ENCODE results near the gene GHRL. TPM values are rescaled to one million over a fixed set of nuclear protein-coding genes. Genes with fewer than 3 reads are reported as not detected.

GHRL gene
- total and polyA plus RNA-seq, 5 experiments from 2014 or later = 0.22 to 3.2 (median 1.3) TPM; not detected in 1

DNA sequence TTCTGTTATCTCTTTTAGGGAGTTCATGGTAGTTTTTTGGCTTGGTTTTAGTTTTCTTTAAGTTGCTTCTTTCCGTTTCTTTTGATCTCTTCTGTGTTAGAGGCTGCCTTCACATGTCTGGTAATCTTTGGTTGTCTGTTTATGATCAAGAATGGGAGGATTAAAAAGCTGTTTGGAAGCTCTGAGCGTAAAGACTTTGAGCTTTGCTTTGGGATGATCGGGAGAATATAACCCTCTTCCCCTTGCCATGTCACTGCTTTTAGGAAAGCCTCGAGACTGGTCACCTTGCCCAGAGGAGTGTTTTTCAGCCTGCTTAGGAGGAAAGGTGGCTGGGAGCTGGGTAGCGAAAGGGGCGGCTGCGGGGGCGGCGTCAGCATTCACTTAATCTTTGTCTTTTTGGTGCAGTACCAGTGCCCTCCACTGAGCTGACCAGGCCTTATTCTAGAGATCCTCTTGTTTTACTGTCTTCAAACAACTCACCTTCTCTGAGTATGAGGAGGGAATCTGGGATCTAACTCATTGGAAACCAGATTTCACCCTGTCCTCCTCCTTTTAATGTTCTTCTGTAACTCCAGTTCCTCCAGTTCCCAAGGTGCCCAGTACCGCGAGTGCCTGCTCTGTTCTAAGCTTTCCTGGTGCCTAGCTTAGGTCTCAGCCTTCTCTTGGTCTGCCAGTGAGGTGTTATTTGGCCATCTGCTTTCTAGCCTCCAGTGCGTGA, 28.9 kb downstream of the GHRL start:
- Mint-ChIP-seq H3K4me3 (peak overlapping the region; percentile 70 to 81 (median 76)), H3K9me3 (no peaks in the 10 kb centered on the region), H3K36me3 (peaks cover 0 to 87% (median 13%) of the 10 kb centered on the region in 3 donors), H3K27me3 (no peaks in the 10 kb centered on the region), H3K27ac (peak overlapping the region; percentile 71 to 97 (median 93)), H3K4me1 (peaks cover 51 to 92% (median 88%) of the 10 kb centered on the region in 4 donors)
- POLR2A ChIA-PET = interaction anchor here (0.7 to 4.3 kb wide), 11 partner anchors 8 to 331 kb away, joined by 3 to 42 read pairs (median 4); partner anchors contain the start of genes CRELD1, SEC13, TATDN2 and VHL
- ATAC-seq (peak; percentile 92 to 97), DNase-seq (peak; percentile 41 to 77 (median 60))

DNA sequence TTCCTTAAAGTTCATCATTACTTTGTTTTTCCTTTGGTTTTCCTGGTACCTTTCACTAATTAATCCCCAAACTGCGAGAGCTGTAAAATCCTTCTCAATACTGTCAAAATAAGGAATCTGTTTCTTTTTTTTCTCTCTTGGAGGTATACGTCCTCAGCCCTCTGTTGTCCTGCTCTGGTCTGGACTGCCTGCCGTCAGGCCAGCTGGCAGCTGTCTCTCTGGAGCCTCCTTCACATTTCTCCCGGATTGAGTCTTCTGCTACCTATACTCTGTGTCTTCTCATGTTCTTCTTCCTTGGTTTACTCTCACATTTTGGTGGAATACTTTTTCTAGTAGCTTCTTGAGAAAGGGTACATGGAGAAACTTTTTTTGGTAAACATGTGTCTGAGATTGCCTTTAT, 30.7 kb downstream of the GHRL start:
- H3K27ac Mint-ChIP-seq = peak overlapping the region; percentile 43 to 92 (median 83)
- H3K36me3 Mint-ChIP-seq = peaks cover 0 to 85% (median 16%) of the 10 kb centered on the region in 3 donors

GRCh38 chr3:10260211-10260701, 32.5 kb downstream of the GHRL start:
- peaks cover 0 to 89% (median 16%) of the 10 kb centered on the region in 3 donors for H3K36me3 Mint-ChIP-seq
- no peak overlapping the region for H3K4me3 Mint-ChIP-seq

More for the DNA sequence above, 30.7 kb downstream of the GHRL start:
- H3K4me3 Mint-ChIP-seq = peak overlapping the region in 9 of 10 donors; percentile 0 to 65 (median 25)
- ATAC-seq = no peak
- peaks cover 42 to 83% (median 81%) of the 10 kb centered on the region in 4 donors for H3K4me1 Mint-ChIP-seq
- no peak for DNase-seq
- no peaks in the 10 kb centered on the region for H3K9me3 Mint-ChIP-seq
- H3K27me3 Mint-ChIP-seq = no peaks in the 10 kb centered on the region
- POLR2A ChIA-PET = interaction anchor here (0.6 to 4.3 kb wide), 6 partner anchors 10 to 900 kb away, joined by 3 to 42 read pairs (median 5); partner anchors contain the start of genes TATDN2 and VHL

GRCh38 chr3:10259798-10260197, 32.9 kb downstream of the GHRL start:
- POLR2A ChIA-PET = interaction anchor here (0.6 kb wide), 1 partner anchor 13 kb away, joined by 4 read pairs; no protein-coding TSS in a partner anchor
- Mint-ChIP-seq H3K27me3 (no peaks in the 10 kb centered on the region), H3K36me3 (peaks cover 0 to 92% (median 16%) of the 10 kb centered on the region in 3 donors), H3K27ac (peak overlapping the region; percentile 68 to 92 (median 80)), H3K4me3 (no peak overlapping the region), H3K4me1 (peaks cover 45 to 84% (median 81%) of the 10 kb centered on the region in 4 donors), H3K9me3 (no peaks in the 10 kb centered on the region)
- no peak for DNase-seq
- ATAC-seq = no peak

More at GRCh38 chr3:10260211-10260701, 32.5 kb downstream of the GHRL start:
- Mint-ChIP-seq H3K4me1 (peaks cover 42 to 83% (median 80%) of the 10 kb centered on the region in 4 donors), H3K9me3 (no peaks in the 10 kb centered on the region), H3K27ac (peak overlapping the region; percentile 66 to 92 (median 80)), H3K27me3 (no peaks in the 10 kb centered on the region)
- no peak for ATAC-seq
- POLR2A ChIA-PET = interaction anchor here (0.6 to 4.3 kb wide), 3 partner anchors 12 to 116 kb away, joined by 4 to 42 read pairs (median 5); partner anchors contain the start of gene TATDN2
- no peak for DNase-seq

- Mint-ChIP-seq H3K27me3 (no peaks in the 10 kb centered on the region), H3K4me3 (no peak overlapping the region)
Measured at GRCh38 chr3:10259036-10259435, 33.7 kb downstream of the GHRL start.

DNA sequence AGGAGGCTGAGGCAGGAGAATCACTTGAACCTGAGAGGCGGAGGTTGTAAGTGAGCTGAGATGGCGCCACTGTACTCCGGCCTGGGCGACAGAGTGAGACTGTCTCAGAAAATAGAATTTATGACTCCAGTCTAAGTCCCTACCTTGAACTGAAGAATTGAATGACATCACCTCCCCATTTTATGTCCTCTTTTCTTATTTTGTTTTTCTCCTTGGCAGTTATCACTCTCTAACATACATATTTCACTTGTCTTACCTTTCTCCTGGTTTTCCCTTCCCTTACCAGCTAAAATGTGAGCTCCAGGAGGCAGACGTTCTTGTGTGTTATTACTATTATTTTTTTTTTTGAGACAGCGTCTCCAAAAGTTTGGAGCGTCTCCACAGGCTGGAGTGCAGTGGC, 36.9 kb downstream of the GHRL start:
- POLR2A ChIA-PET = interaction anchor here (0.6 kb wide), 1 partner anchor 125 kb away, joined by 4 read pairs; no protein-coding TSS in a partner anchor
- peaks cover 43 to 83% (median 76%) of the 10 kb centered on the region in 4 donors for H3K4me1 Mint-ChIP-seq
- H3K36me3 Mint-ChIP-seq = peaks cover 0 to 92% (median 22%) of the 10 kb centered on the region in 3 donors
- peak overlapping the region in 9 of 10 donors; percentile 17 to 89 (median 61) for H3K27ac Mint-ChIP-seq
- DNase-seq (no peak), ATAC-seq (no peak)
- peak overlapping the region in 3 of 10 donors; percentile 28 to 48 (median 33) for H3K4me3 Mint-ChIP-seq
- no peaks in the 10 kb centered on the region for H3K27me3 Mint-ChIP-seq
- H3K9me3 Mint-ChIP-seq = no peaks in the 10 kb centered on the region

More at GRCh38 chr3:10259036-10259435, 33.7 kb downstream of the GHRL start:
- ATAC-seq = no peak
- POLR2A ChIA-PET = interaction anchor here (0.5 kb wide), 2 partner anchors 47 to 136 kb away, joined by 3 read pairs; no protein-coding TSS in a partner anchor
- Mint-ChIP-seq H3K9me3 (no peaks in the 10 kb centered on the region), H3K27ac (peak overlapping the region; percentile 24 to 88 (median 80)), H3K4me1 (peaks cover 48 to 84% (median 82%) of the 10 kb centered on the region in 4 donors), H3K36me3 (peaks cover 0 to 94% (median 15%) of the 10 kb centered on the region in 3 donors)
- no peak for DNase-seq

GRCh38 chr3:10253731-10254130, 39.0 kb downstream of the GHRL start:
- Mint-ChIP-seq H3K9me3 (no peaks in the 10 kb centered on the region), H3K27me3 (no peaks in the 10 kb centered on the region), H3K36me3 (peaks cover 0 to 84% (median 23%) of the 10 kb centered on the region in 3 donors), H3K27ac (peak overlapping the region in 9 of 10 donors; percentile 56 to 82 (median 75)), H3K4me3 (peak overlapping the region in 7 of 10 donors; percentile 14 to 55 (median 31)), H3K4me1 (peaks cover 47 to 79% (median 75%) of the 10 kb centered on the region in 4 donors)
- ATAC-seq (no peak), DNase-seq (no peak)
- POLR2A ChIA-PET = no interaction called here

DNA sequence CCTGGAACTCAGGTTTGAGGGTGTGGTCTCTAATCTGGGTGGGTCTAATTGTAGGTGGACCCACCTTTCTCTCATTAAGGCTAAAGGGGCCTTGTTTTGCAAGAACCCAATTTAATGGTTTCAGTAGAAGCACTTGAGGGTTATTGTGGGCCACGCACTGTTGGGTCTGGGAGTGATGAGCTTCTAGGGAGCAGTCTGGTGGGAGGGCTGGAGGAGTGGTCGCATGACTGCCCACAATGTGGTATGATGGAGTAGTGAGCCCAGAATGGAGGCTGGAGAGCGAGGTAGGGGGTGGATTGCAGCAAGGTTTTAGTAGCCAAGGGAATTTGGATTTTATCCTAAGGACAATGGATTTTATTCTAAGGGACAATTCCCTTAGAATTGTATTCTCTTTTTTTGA, 41.7 kb downstream of the GHRL start:
- peaks cover 45 to 78% (median 72%) of the 10 kb centered on the region in 4 donors for H3K4me1 Mint-ChIP-seq
- H3K9me3 Mint-ChIP-seq = peaks cover 0 to 9% (median 1%) of the 10 kb centered on the region in 9 donors
- no peaks in the 10 kb centered on the region for H3K27me3 Mint-ChIP-seq
- H3K27ac Mint-ChIP-seq = peak overlapping the region in 9 of 10 donors; percentile 85 to 97 (median 91)
- no peak for ATAC-seq
- DNase-seq = no peak
- H3K4me3 Mint-ChIP-seq = peak overlapping the region; percentile 95 to 100 (median 98)
- POLR2A ChIA-PET = interaction anchor here (0.6 to 5.6 kb wide), 4 partner anchors 9 to 136 kb away, joined by 4 to 42 read pairs (median 4); partner anchors contain the start of gene VHL
- peaks cover 0 to 59% (median 24%) of the 10 kb centered on the region in 3 donors for H3K36me3 Mint-ChIP-seq

DNA sequence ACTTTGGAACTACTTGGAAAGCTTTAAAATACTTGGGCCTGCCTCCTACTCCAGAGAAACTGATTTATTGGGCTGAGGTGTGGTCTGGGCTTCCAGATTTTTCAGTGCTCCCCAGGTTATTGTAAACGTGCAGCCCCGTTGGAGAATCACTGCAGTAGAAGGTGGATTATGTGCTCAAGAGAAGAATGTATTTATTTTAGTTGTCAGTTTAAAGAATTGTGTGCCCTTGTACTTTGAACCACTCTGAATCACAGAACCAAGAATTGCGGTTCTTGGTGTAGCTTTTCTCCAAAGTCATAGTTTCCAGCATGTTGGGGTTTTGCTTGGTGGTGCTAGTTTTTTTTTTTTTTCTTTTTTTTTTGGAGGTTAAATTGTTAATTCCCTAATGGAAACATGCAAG, 42.9 kb downstream of the GHRL start:
- DNase-seq (no peak), ATAC-seq (no peak)
- H3K27ac Mint-ChIP-seq = peak overlapping the region; percentile 85 to 98 (median 95)
- H3K4me1 Mint-ChIP-seq = peaks cover 40 to 66% (median 62%) of the 10 kb centered on the region in 4 donors
- peaks cover 0 to 18% (median 6%) of the 10 kb centered on the region in 9 donors for H3K9me3 Mint-ChIP-seq
- H3K36me3 Mint-ChIP-seq = peaks cover 0 to 47% (median 30%) of the 10 kb centered on the region in 3 donors
- peak overlapping the region; percentile 95 to 100 (median 98) for H3K4me3 Mint-ChIP-seq
- H3K27me3 Mint-ChIP-seq = no peaks in the 10 kb centered on the region
- POLR2A ChIA-PET = interaction anchor here (0.7 to 5.6 kb wide), 4 partner anchors 13 to 263 kb away, joined by 3 to 42 read pairs (median 6); partner anchors contain the start of gene EMC3

DNA sequence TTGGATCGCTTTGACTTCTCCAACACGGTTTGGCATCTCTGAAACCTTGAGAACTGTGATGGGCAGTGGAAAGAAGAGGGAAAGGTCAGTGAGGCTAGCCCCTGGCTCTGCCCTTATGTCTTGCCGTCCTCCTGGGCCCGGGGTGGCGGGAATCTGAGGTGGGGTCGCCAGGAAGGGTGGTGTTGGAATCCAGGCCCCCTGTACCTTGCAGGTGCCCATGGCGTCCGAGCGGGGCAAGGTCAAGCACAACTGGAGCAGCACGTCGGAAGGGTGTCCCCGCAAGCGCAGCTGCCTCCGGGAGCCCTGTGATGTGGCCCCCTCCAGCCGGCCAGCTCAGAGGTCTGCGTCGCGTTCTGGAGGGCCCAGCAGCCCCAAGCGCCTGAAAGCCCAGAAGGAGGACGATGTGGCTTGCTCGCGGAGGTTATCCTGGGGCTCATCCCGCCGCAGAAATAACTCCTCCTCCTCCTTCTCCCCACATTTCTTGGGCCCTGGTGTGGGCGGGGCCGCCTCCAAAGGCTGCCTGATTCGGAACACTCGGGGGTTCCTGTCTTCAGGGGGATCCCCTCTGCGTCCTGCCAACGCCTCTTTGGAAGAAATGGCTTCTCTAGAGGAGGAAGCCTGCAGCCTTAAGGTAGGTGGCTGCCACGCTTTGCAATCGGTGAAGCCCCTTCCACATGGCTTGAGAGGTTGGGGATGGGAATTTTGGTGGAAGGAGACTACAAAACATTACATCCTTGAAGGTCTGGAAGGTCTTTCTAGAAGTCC, 43.6 kb downstream of the GHRL start:
- Mint-ChIP-seq H3K4me1 (peaks cover 35 to 59% (median 55%) of the 10 kb centered on the region in 4 donors), H3K9me3 (peaks cover 0 to 22% (median 6%) of the 10 kb centered on the region in 9 donors), H3K27me3 (no peaks in the 10 kb centered on the region), H3K27ac (peak overlapping the region; percentile 89 to 98 (median 95)), H3K4me3 (peak overlapping the region; percentile 95 to 100 (median 98)), H3K36me3 (peaks cover 3 to 41% (median 35%) of the 10 kb centered on the region in 3 donors)
- ATAC-seq = peak; percentile 15 to 17
- POLR2A ChIA-PET = interaction anchor here (0.7 to 5.6 kb wide), 11 partner anchors 9 to 517 kb away, joined by 3 to 42 read pairs (median 7); partner anchors contain the start of genes BRPF1, CRELD1, EMC3 and SEC13
- peak; percentile 21 to 66 (median 40) for DNase-seq

DNA sequence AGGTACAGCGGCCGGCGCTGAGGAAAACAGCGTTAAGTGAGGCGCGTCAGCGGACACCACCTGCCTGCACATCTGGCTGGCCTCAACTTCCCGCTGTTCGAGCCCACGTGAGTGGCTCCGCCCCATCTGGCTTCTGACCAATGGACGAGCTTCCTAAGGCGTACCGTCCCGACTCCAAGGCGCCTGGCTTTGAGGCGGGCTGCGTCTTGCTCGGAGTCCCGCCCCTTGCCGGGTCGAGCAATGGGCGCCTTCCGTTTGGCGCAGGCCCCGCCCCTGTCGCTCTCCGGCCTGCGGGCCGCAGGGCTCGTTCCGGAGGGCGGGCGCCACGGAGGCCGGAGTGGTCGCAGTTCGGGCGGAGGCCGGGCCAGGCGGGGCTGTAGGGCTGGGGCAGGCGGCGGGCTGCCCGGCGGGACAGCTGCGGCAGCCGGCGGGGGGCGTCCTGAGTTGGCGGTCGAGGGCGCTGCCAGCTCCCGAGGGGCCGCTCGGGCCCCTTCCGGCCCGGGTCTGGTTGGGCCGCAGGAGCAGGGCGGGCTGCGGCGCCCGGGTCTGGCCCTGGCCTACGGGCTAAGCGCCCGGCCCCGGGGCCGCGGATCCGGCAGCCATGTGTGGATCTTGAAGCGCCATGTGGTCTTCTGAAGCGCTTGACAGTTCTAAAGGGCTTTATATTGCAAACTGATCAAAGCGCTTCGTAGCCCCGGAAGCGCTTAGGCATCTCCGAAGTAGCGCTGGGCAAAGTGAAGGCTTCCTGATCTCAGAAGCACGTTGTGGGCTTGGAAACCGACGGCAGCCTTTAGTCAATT, 44.4 kb downstream of the GHRL start, which contains the start of gene TATDN2:
TATDN2 (plus strand) TSS at position 276 of the 800 bp plus-strand sequence. CDS start 742 bp downstream, outside the sequence.
- DNase-seq (peak; percentile 82 to 96 (median 88)), ATAC-seq (peak; percentile 91 to 93)
- POLR2A ChIA-PET = interaction anchor here (0.6 to 5.6 kb wide), 24 partner anchors 9 to 851 kb away, joined by 3 to 42 read pairs (median 6); partner anchors contain the start of genes BRPF1, CRELD1, EMC3 and SEC13
- Mint-ChIP-seq H3K4me1 (peaks cover 29 to 56% (median 48%) of the 10 kb centered on the region in 4 donors), H3K27me3 (no peaks in the 10 kb centered on the region), H3K4me3 (peak within 1 kb of the TSS; percentile 95 to 100 (median 98)), H3K27ac (peak within 1 kb of the TSS; percentile 93 to 98 (median 96)), H3K36me3 (peaks cover 3 to 34% (median 28%) of the 10 kb centered on the region in 3 donors), H3K9me3 (peaks cover 0 to 22% (median 6%) of the 10 kb centered on the region in 9 donors)
